T-helper 2 cell (primary cell): ENCODE data around the gene CYP46A1.
"Not testable (repeated sequence)": the region's sequence is repeated elsewhere in the genome, so short reads cannot be mapped to it uniquely, and the experiment has no call there.

Experiments
- DNase-seq, 5 experiments: peaks; one replicate each; pipeline versions ENCODE4 v3.0.0 to v3.0.0-alpha.2; 2012 to 2022

CYP46A1 gene

GRCh38 chr14:99760817-99761216 is 76.7 kb downstream of the CYP46A1 start:
- no peak for DNase-seq

GRCh38 chr14:99762911-99763310 is 78.8 kb downstream of the CYP46A1 start:
- not testable (repeated sequence) for DNase-seq

GRCh38 chr14:99763527-99764221 is 79.6 kb downstream of the CYP46A1 start:
- DNase-seq: no peak

- no peak for DNase-seq
Measured at GRCh38 chr14:99764222-99764706, 80.2 kb downstream of the CYP46A1 start.

- DNase-seq: no peak
Measured at GRCh38 chr14:99768381-99768780, 84.3 kb downstream of the CYP46A1 start.

GRCh38 chr14:99769123-99769522 is 85.0 kb downstream of the CYP46A1 start:
- DNase-seq: no peak

GRCh38 chr14:99769799-99770198 is 85.7 kb downstream of the CYP46A1 start:
- no peak for DNase-seq

GRCh38 chr14:99772371-99773283 is 88.5 kb downstream of the CYP46A1 start:
- DNase-seq: no peak

- DNase-seq: no peak
Measured at GRCh38 chr14:99773521-99774497, 89.7 kb downstream of the CYP46A1 start.

- no peak for DNase-seq
Measured at GRCh38 chr14:99774556-99775307, 90.6 kb downstream of the CYP46A1 start.

- DNase-seq: no peak
Measured at GRCh38 chr14:99775351-99775750, 91.3 kb downstream of the CYP46A1 start.
